K562 (cell line): ENCODE results near the gene TAF9B. TPM values are rescaled to one million over a fixed set of nuclear protein-coding genes. Genes with fewer than 3 reads are reported as not detected.
A peak's percentile ranks its signal among the peaks of the same experiment; 100 is the strongest.

Source experiments
- CEBPB ChIP-seq: fragments of 450-650 bp; IDR thresholded peaks from 2 replicates; pipeline ENCODE4 v1.6.1; 2016; ENCODE audit warnings: missing genetic modification characterization, missing compliant biosample characterization
- CREM ChIP-seq: IDR thresholded peaks from 2 replicates; pipeline ENCODE4 v1.6.1; 2014; ENCODE audit warnings: antibody characterized with exemption, low read depth
- HNRNPLL ChIP-seq: fragments of 200-400 bp; formaldehyde crosslinking; IDR thresholded peaks from 2 replicates; pipeline ENCODE4 v1.6.1; 2017; ENCODE audit warnings: low read length, low read depth, mild to moderate bottlenecking; ENCODE audit not compliant: poor library complexity, severe bottlenecking
- MIER1 ChIP-seq: fragments of 450-650 bp; IDR thresholded peaks from 2 replicates; pipeline ENCODE4 v1.6.1; 2016; ENCODE audit warnings: antibody characterized with exemption, mild to moderate bottlenecking, low read depth
- MXI1 ChIP-seq: IDR thresholded peaks from 2 replicates; pipeline ENCODE4 v1.6.1; 2011; ENCODE audit warnings: low read depth, mild to moderate bottlenecking, improper control_type of control experiment, low read length
- NONO ChIP-seq, 2 experiments: fragments of 200-400 bp in 1 of 2; fragments of 450-650 bp in 1 of 2; formaldehyde crosslinking in 1 of 2; IDR thresholded peaks; 2 replicates each; pipeline ENCODE4 v1.6.1; 2017; ENCODE audit warnings: low read depth in 2 of 2, mild to moderate bottlenecking in 2 of 2, moderate library complexity in 2 of 2, low read length in 1 of 2
- NR3C1 ChIP-seq: sonication (generic); formaldehyde crosslinking; IDR thresholded peaks from 2 replicates; pipeline ENCODE4 v1.8.1; 2022; ENCODE audit warnings: missing genetic modification reagents
- POLR2AphosphoS5 ChIP-seq: IDR thresholded peaks from 2 replicates; pipeline ENCODE4 v1.6.1; 2011; ENCODE audit warnings: mild to moderate bottlenecking, low read depth, low read length, moderate library complexity; ENCODE audit not compliant: control insufficient read depth, insufficient read depth
- RBFOX2 ChIP-seq: fragments of 200-400 bp; formaldehyde crosslinking; IDR thresholded peaks from 2 replicates; pipeline ENCODE4 v1.6.1; 2017; ENCODE audit warnings: low read depth, mild to moderate bottlenecking, low read length, moderate library complexity
- TAF9B ChIP-seq: fragments of 450-650 bp; IDR thresholded peaks from 2 replicates; pipeline ENCODE4 v1.6.1; 2018; ENCODE audit warnings: mild to moderate bottlenecking; ENCODE audit not compliant: partially characterized antibody
- VEZF1 ChIP-seq: fragments of 200-800 bp; sonication (Bioruptor generic); IDR thresholded peaks from 2 replicates; pipeline ENCODE4 v1.6.1; 2017; ENCODE audit warnings: missing genetic modification characterization, missing compliant biosample characterization
- ZFX ChIP-seq: sonication (generic); formaldehyde crosslinking; IDR thresholded peaks from 2 replicates; pipeline ENCODE4 v1.8.0; 2022; ENCODE audit warnings: mild to moderate bottlenecking, missing genetic modification reagents, moderate library complexity
- ZNF316 ChIP-seq: fragments of 450-650 bp; IDR thresholded peaks from 2 replicates; pipeline ENCODE4 v1.6.1; 2016
- ZNF395 ChIP-seq: fragments of 200-800 bp; sonication (Bioruptor generic); IDR thresholded peaks from 2 replicates; pipeline ENCODE4 v1.6.1; 2017; ENCODE audit warnings: missing genetic modification characterization, missing compliant biosample characterization
- ZNF707 ChIP-seq: fragments of 250-450 bp; sonication (Bioruptor Pico); conservative IDR thresholded peaks from 2 replicates; pipeline ENCODE4 v1.8.0; 2022; ENCODE audit warnings: inconsistent platforms, mild to moderate bottlenecking, moderate library complexity
- polyA plus RNA-seq, 8 experiments: library from polyadenylated mRNA; depleted of rRNA in 4 of 8; stranded (reverse) in 5 of 8; unstranded in 3 of 8; fragments of >200 nt; fragmentation: Nextera tagmentation in 2 of 8; fragmentation: Illumina TruSeq in 1 of 8; extraction: Ambion mirVana in 2 of 8; extraction: Trizol in 1 of 8; gene quantifications; 2 replicates each; pipeline versions ENCODE4 v1.2.1 to v1.2.3, GENCODE V29; 2011 to 2014; ENCODE audit warnings: inconsistent platforms in 1 of 8, missing spikeins in 1 of 8
- total RNA-seq, 7 experiments: library from RNA; depleted of rRNA in 6 of 7; stranded (reverse); fragments of >200 nt in 6 of 7; fragmentation: Illumina TruSeq in 2 of 7; extraction: Trizol in 2 of 7; gene quantifications; 2 replicates each; pipeline versions ENCODE4 v1.2.1 to v1.2.3, GENCODE V29; 2011 to 2021; ENCODE audit warnings: low replicate concordance in 1 of 7

TAF9B gene
- total and polyA plus RNA-seq, 9 of the 15 experiments (the other 6 are each of a cell fraction or from before 2014, with no cell fraction given) = 10.9 to 42.1 (median 20.8) TPM

GRCh38 chrX:78104447-78105176, 34.8 kb downstream of the TAF9B start (continued):
- TF ChIP-seq RBFOX2 (peak; percentile 77), ZNF395 (CRISPR knock-in tag) (peak; percentile 55; the same call in 1 of the 2 replicates), MIER1 (0 out of 2 replicates have a peak, but pooled peaks have one; percentile 28), ZNF316 (peak; percentile 39; the same call in 1 of the 2 replicates), ZNF707 (no peak), ZFX (CRISPR knock-in tag) (0 out of 2 replicates have a peak, but pooled peaks have one; percentile 17), HNRNPLL (peak; percentile 81), TAF9B (no peak), VEZF1 (CRISPR knock-in tag) (peak; percentile 56), POLR2AphosphoS5 (0 out of 2 replicates have a peak, but pooled peaks have one; percentile 12), CREM (peak; percentile 42; the same call in 1 of the 2 replicates), CEBPB (tag) (peak; percentile 85), NR3C1 (CRISPR knock-in tag) (no peak), MXI1 (0 out of 2 replicates have a peak, but pooled peaks have one; percentile 14), NONO (IDR thresholded peaks at IDR 0.05; ENCODE audit: low read depth in 2 of 2, low read length in 1 of 2) (no peak)
- TF ChIP-seq, all 486 proteins: peak for 15
